Fibroblast of mammary gland (primary cell): Measurements from ENCODE around the gene ATP13A3.

Source experiments
- DNase-seq: peaks from one replicate; pipeline ENCODE4 v3.0.0-alpha.2; 2010; ENCODE audit warnings: low read depth
- H3K4me3 ChIP-seq: 2 replicates; pipeline ENCODE4 v1.5.1; 2011; ENCODE audit warnings: low read depth, mild to moderate bottlenecking, low read length, moderate library complexity; ENCODE audit not compliant: control insufficient read depth
- CTCF ChIP-seq: conservative IDR thresholded peaks from 2 replicates; pipeline ENCODE4 v1.5.1; 2011; ENCODE audit warnings: low read depth, low read length, inconsistent platforms; ENCODE audit not compliant: control insufficient read depth, insufficient read depth

The ATP13A3 gene

GRCh38 chr3:194446172-194446571, 40.6 kb downstream of the ATP13A3 start:
- TF ChIP-seq CTCF, result no peak
- no peak for DNase-seq

GRCh38 chr3:194443901-194444300, 42.9 kb downstream of the ATP13A3 start:
- no peak overlapping the region for H3K4me3 ChIP-seq
- DNase-seq, result no peak
- TF ChIP-seq CTCF, result no peak

More at GRCh38 chr3:194446172-194446571, 40.6 kb downstream of the ATP13A3 start:
- H3K4me3 ChIP-seq, result no peak overlapping the region

GRCh38 chr3:194440756-194441155, 46.0 kb downstream of the ATP13A3 start:
- DNase-seq, result no peak
- H3K4me3 ChIP-seq, result no peak overlapping the region
- no peak for TF ChIP-seq CTCF

GRCh38 chr3:194439881-194440550, 46.8 kb downstream of the ATP13A3 start:
- no peak for DNase-seq
- TF ChIP-seq CTCF, result no peak

GRCh38 chr3:194434503-194434902, 52.3 kb downstream of the ATP13A3 start:
- no peak for TF ChIP-seq CTCF
- no peak for DNase-seq
- no peak overlapping the region for H3K4me3 ChIP-seq

More at GRCh38 chr3:194439881-194440550, 46.8 kb downstream of the ATP13A3 start:
- no peak overlapping the region for H3K4me3 ChIP-seq

- no peak for DNase-seq
- no peak for TF ChIP-seq CTCF
- H3K4me3 ChIP-seq, result no peak overlapping the region
These were observed 55.2 kb downstream of the ATP13A3 start for GRCh38 chr3:194431554-194431953.
